ENCODE results near the gene AGAP3.

GRCh38 chr7:151128716-151129115, 42.4 kb downstream of the AGAP3 start:
- TF ChIP-seq CTCF (IDR thresholded peaks at IDR 0.05): no peak
- TF ChIP-seq POLR2AphosphoS5 (IDR thresholded peaks at IDR 0.05): no peak
